Smooth muscle cell of bladder (primary cell): Measurements from ENCODE around the gene AMPD2. TPM values are rescaled to one million over a fixed set of nuclear protein-coding genes. Genes with fewer than 3 reads are reported as not detected.

Experiments used
- total RNA-seq: library from RNA; depleted of rRNA; stranded (reverse); fragments of >200 nt; gene quantifications from 2 replicates; pipeline ENCODE4 v1.2.3, GENCODE V29; 2014

AMPD2 gene
- 73.5 and 83.7 TPM in 2 replicates for total RNA-seq

GRCh38 chr1:109619576-109620400 is at the start of gene AMPD2, which contains the start of gene GNAT2:
AMPD2 (plus strand) TSS chr1:109619837; CDS start chr1:109621176, 1,339 bp downstream.
GNAT2 (minus strand) TSS chr1:109619616; CDS start chr1:109612870, 6,746 bp downstream.

DNA sequence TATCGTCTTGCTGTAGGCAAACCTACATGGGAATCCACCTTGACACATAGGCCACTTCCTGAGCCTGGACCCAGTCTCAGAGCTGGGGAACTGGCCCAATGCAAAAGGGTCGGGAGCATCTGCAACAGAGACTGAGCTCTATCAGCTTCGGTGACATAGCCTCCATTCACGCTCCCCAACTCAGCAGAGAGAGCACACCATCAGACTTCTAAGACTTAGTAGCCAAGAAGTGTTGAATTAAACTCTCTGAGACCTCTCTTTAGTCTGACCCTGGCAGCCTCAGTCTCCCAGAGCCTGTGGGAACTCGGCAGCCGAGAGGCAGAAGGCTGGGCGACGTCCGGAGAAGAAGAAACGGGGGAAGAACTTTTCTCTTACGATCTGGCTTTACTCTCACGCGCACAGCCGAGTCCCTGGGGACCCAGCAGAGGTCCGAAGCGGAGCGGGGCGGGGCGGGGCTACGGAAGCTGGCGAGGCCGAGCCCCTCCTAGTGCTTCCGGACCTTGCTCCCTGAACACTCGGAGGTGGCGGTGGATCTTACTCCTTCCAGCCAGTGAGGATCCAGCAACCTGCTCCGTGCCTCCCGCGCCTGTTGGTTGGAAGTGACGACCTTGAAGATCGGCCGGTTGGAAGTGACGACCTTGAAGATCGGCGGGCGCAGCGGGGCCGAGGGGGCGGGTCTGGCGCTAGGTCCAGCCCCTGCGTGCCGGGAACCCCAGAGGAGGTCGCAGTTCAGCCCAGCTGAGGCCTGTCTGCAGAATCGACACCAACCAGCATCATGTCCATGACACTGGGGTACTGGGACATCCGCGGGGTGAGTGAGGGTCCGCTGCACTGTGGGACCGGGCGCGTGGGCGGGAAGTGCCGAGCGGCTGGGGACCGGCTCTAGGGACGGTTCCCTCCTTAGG is 36.2 kb downstream of the AMPD2 start, which contains the start of gene GSTM4:
TSS of gene GSTM4 (plus strand) at position 485 of the 905 bp plus-strand sequence. CDS start at position 776, 291 bp downstream.

GRCh38 chr1:109667452-109668122 is 48.0 kb downstream of the AMPD2 start, which contains the start of gene GSTM2:
GSTM2 (plus strand) TSS chr1:109668057; CDS start chr1:109668116, 59 bp downstream.

Other genes with a start within 250 kb of the AMPD2 start
- 3.3 and 4.7 TPM in 2 replicates for gene SORT1, start 221.9 kb upstream of the AMPD2 start, total RNA-seq
- 39.1 and 43.8 TPM in 2 replicates for gene PSMA5, start 193.4 kb upstream of the AMPD2 start, total RNA-seq
- 0.28 and 0.46 TPM in 2 replicates for gene SYPL2, start 153.3 kb upstream of the AMPD2 start, total RNA-seq
- 0.85 and 1.5 TPM in 2 replicates for gene ATXN7L2, start 135.9 kb upstream of the AMPD2 start, total RNA-seq
- 3.6 TPM in 2 replicates for gene CYB561D1, start 125.7 kb upstream of the AMPD2 start, total RNA-seq
- gene AMIGO1, start 110.1 kb upstream of the AMPD2 start, total RNA-seq = 1.6 and 2.0 TPM in 2 replicates
- gene GPR61, start 80.0 kb upstream of the AMPD2 start, total RNA-seq = 0.28 TPM in 2 replicates
- gene GNAI3, start 71.2 kb upstream of the AMPD2 start, total RNA-seq = 11.7 and 13.7 TPM in 2 replicates
- 0.28 and 0.37 TPM in 2 replicates for gene GNAT2, start 221 bp upstream of the AMPD2 start, total RNA-seq
- gene GSTM4, start 36.3 kb downstream of the AMPD2 start, total RNA-seq = 14.8 and 18.4 TPM in 2 replicates
- gene GSTM2, start 48.2 kb downstream of the AMPD2 start, total RNA-seq = 16.2 and 20.0 TPM in 2 replicates
- 9.0 and 9.6 TPM in 2 replicates for gene GSTM1, start 68.0 kb downstream of the AMPD2 start, total RNA-seq
- gene GSTM5, start 92.4 kb downstream of the AMPD2 start, total RNA-seq = 8.5 and 13.3 TPM in 2 replicates
- 215 and 220 TPM in 2 replicates for gene GSTM3, start 121.2 kb downstream of the AMPD2 start, total RNA-seq
- gene EPS8L3, start 144.1 kb downstream of the AMPD2 start, total RNA-seq = not detected in 2 replicates